Epithelial cell of esophagus (primary cell): ENCODE data around the gene OVOL3.

Experiments
- DNase-seq: peaks from one replicate; pipeline ENCODE4 v3.0.0; 2010; ENCODE audit warnings: low read depth
- H3K4me3 ChIP-seq: 2 replicates; pipeline ENCODE4 v1.5.1; 2011; ENCODE audit warnings: mild to moderate bottlenecking, low read length, control low read depth
- CTCF ChIP-seq: IDR thresholded peaks from 2 replicates; pipeline ENCODE4 v1.5.1; 2011; ENCODE audit warnings: low read depth, mild to moderate bottlenecking, low read length, control low read depth, inconsistent platforms; ENCODE audit not compliant: insufficient read depth; ENCODE audit errors: missing control alignments

Gene OVOL3

GRCh38 chr19:36115453-36116343, 4.8 kb downstream of the OVOL3 start, which contains the start of gene TBCB:
TSS of gene TBCB (plus strand) at chr19:36115468. CDS start at chr19:36115561, 93 bp downstream.
- TF ChIP-seq CTCF = no peak
- peak within 1 kb of the TSS; percentile 97 for H3K4me3 ChIP-seq
- no peak for DNase-seq

GRCh38 chr19:36116344-36116637, 5.3 kb downstream of the OVOL3 start:
- H3K4me3 ChIP-seq = peak overlapping the region; percentile 57
- no peak for TF ChIP-seq CTCF
- DNase-seq = no peak

DNA sequence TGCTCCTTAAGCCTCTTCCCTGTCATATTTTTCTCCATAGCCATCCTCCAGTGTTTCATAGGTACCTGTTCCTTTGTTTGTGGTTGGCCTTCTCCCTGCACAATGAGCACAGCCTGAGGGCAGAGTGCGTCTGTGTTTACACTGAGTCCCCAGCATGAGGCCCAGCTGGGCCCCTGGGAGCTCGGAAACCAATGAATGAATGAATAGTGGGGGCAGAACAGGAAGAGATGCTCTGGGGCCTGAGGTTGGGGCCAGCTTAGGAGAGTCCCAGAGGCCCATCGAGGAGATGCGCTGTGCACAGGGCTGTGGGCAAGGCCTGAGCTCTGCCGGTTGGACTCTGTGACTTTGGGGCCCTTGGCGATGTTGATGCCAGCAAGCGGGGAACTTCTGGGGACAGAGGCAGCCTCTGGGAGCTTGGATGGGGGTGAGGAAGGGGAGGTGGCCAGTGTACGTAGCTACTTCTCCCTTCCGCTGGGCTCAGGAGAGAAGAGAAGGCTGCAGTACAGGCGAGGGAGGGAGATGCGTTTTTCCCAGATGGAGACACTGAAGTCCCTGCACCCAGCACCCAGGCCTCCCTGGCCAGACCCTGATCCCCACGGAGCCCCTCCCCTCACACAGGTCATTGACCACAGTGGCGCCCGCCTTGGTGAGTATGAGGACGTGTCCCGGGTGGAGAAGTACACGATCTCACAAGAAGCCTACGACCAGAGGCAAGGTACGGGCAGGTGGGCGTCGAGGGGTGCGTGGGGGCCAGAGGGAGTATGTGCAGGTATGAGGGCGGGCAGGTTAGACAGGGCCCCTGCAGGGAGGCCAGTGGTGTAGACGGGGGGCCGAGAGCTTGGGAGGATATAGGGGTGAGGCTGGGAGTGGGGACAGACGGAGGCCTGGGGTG, 9.4 kb downstream of the OVOL3 start:
- TF ChIP-seq CTCF = no peak
- H3K4me3 ChIP-seq = no peak overlapping the region
- DNase-seq = no peak

- TF ChIP-seq CTCF = no peak
- H3K4me3 ChIP-seq = no peak overlapping the region
- no peak for DNase-seq
Observed at GRCh38 chr19:36120984-36121358, 10.0 kb downstream of the OVOL3 start.

DNA sequence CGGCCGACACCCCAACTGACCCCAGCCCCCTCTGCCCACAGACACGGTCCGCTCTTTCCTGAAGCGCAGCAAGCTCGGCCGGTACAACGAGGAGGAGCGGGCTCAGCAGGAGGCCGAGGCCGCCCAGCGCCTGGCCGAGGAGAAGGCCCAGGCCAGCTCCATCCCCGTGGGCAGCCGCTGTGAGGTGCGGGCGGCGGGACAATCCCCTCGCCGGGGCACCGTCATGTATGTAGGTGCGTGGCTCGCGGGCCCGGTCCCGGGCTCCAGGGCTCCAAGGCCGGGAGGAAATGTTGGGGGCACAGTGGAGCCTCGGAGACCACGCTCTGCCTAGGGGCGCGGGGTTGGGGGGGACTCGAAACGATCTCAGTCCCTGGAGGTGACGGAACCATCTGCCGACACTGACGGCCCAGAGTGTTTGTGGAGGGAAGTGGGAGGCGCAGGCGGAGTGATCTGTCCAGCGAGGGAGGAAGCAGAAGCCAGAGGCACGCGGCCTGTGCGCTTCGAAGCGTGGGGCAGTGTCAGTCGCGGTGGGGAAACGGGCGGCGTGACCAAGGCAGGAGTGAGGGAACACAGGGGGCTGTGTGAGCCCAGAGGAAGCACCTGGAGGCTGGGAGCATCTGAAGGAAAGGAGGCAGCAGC, 10.7 kb downstream of the OVOL3 start:
- no peak for TF ChIP-seq CTCF
- H3K4me3 ChIP-seq = no peak overlapping the region

GRCh38 chr19:36125557-36125956, 14.6 kb downstream of the OVOL3 start:
- no peak overlapping the region for H3K4me3 ChIP-seq
- DNase-seq = no peak
- TF ChIP-seq CTCF = no peak

More for the DNA sequence above, 10.7 kb downstream of the OVOL3 start:
- DNase-seq = no peak
